ENCODE data around the gene ST8SIA6. TPM values are rescaled to one million over a fixed set of nuclear protein-coding genes. Genes with fewer than 3 reads are reported as not detected.

Gene ST8SIA6
- total and polyA plus RNA-seq, 7 donors, result 0.12 to 2.1 (median 1.1) TPM

GRCh38 chr10:17366705-17367104, 87.7 kb downstream of the ST8SIA6 start:
- Histone ChIP-seq H3K4me1 (no peaks in the 10 kb centered on the region), H3K27ac (no peak overlapping the region), H3K4me3 (no peak overlapping the region), H3K36me3 (ENCODE audit: insufficient read depth in 1 of 2, low read depth in 1 of 2) (no peaks in the 10 kb centered on the region), H3K9me3 (no peaks in the 10 kb centered on the region), H3K27me3 (ENCODE audit: insufficient read depth in 3 of 3, low read length in 2 of 3) (no peaks in the 10 kb centered on the region)
- TF ChIP-seq CTCF (IDR thresholded peaks at IDR 0.05), result no peak
- DNase-seq (no peak), ATAC-seq (no peak)
- intact Hi-C loops (cut with DNase I), result no loop called here

- Histone ChIP-seq H3K36me3 (ENCODE audit: insufficient read depth in 1 of 2, low read depth in 1 of 2) (no peaks in the 10 kb centered on the region), H3K27me3 (ENCODE audit: insufficient read depth in 3 of 3, low read length in 2 of 3) (no peaks in the 10 kb centered on the region), H3K4me3 (no peak overlapping the region), H3K4me1 (no peaks in the 10 kb centered on the region), H3K9me3 (no peaks in the 10 kb centered on the region), H3K27ac (no peak overlapping the region)
- no peak for TF ChIP-seq CTCF (IDR thresholded peaks at IDR 0.05)
- intact Hi-C loops (cut with DNase I), result no loop called here
- WGBS, 3 donors, result 57 to 74% (median 61%) methylated on average over 1 of the region's 1 CpG
- DNase-seq (no peak), ATAC-seq (no peak)
Observed at GRCh38 chr10:17365402-17365801, 89.0 kb downstream of the ST8SIA6 start.

GRCh38 chr10:17358461-17358860, 95.9 kb downstream of the ST8SIA6 start:
- Histone ChIP-seq H3K9me3 (no peaks in the 10 kb centered on the region), H3K27ac (no peak overlapping the region), H3K4me1 (no peaks in the 10 kb centered on the region), H3K36me3 (ENCODE audit: insufficient read depth in 1 of 2, low read depth in 1 of 2) (no peaks in the 10 kb centered on the region), H3K4me3 (no peak overlapping the region), H3K27me3 (ENCODE audit: insufficient read depth in 3 of 3, low read length in 2 of 3) (peaks cover 0 to 3% (median 0%) of the 10 kb centered on the region in 3 donors)
- ATAC-seq (no peak), DNase-seq (no peak)
- no peak for TF ChIP-seq CTCF (IDR thresholded peaks at IDR 0.05)
- 47 to 92% (median 89%) methylated on average over 1 of the region's 1 CpG for WGBS, 3 donors
- intact Hi-C loops (cut with DNase I), result no loop called here

GRCh38 chr10:17357781-17358180, 96.6 kb downstream of the ST8SIA6 start:
- no peaks in the 10 kb centered on the region for H3K36me3 ChIP-seq (ENCODE audit: insufficient read depth in 1 of 2, low read depth in 1 of 2)
- no peak overlapping the region for H3K27ac ChIP-seq
- H3K4me3 ChIP-seq, result no peak overlapping the region
- H3K9me3 ChIP-seq, result no peaks in the 10 kb centered on the region
- ATAC-seq, result no peak
- intact Hi-C loops (cut with DNase I), result no loop called here
- peaks cover 0 to 3% (median 0%) of the 10 kb centered on the region in 3 donors for H3K27me3 ChIP-seq (ENCODE audit: insufficient read depth in 3 of 3, low read length in 2 of 3)
- 76 to 77% (median 77%) methylated on average over 2 of the region's 2 CpGs for WGBS, 3 donors
- H3K4me1 ChIP-seq, result no peaks in the 10 kb centered on the region
- DNase-seq, result no peak
- no peak for TF ChIP-seq CTCF (IDR thresholded peaks at IDR 0.05)

GRCh38 chr10:17356820-17357219, 97.6 kb downstream of the ST8SIA6 start:
- Histone ChIP-seq H3K4me1 (no peaks in the 10 kb centered on the region), H3K9me3 (no peaks in the 10 kb centered on the region), H3K27me3 (ENCODE audit: insufficient read depth in 3 of 3, low read length in 2 of 3) (peaks cover 0 to 3% (median 0%) of the 10 kb centered on the region in 3 donors), H3K36me3 (ENCODE audit: insufficient read depth in 1 of 2, low read depth in 1 of 2) (no peaks in the 10 kb centered on the region), H3K4me3 (no peak overlapping the region), H3K27ac (no peak overlapping the region)
- no peak for ATAC-seq
- TF ChIP-seq CTCF (IDR thresholded peaks at IDR 0.05), result no peak
- WGBS, 3 donors, result 56 to 66% (median 65%) methylated on average over 2 of the region's 2 CpGs
- no peak for DNase-seq
- intact Hi-C loops (cut with DNase I), result no loop called here
